Activated T-cell treated with anti-CD3 and anti-CD28 coated beads for 1 hour (primary cell): Measurements from ENCODE around the gene JMJD1C.
A peak's percentile ranks its signal among the peaks of the same experiment; 100 is the strongest.

Source experiments
- DNase-seq: peaks from one replicate; pipeline ENCODE4 v3.0.0-alpha.2; 2020; ENCODE audit warnings: low read depth

The JMJD1C gene

GRCh38 chr10:63478564-63478963, 12.8 kb upstream of the JMJD1C start:
- DNase-seq = no peak

GRCh38 chr10:63477927-63478326, 12.2 kb upstream of the JMJD1C start:
- DNase-seq = no peak

- DNase-seq = no peak
These were observed 8.7 kb upstream of the JMJD1C start for GRCh38 chr10:63474488-63474887.

GRCh38 chr10:63470928-63471327, 5.2 kb upstream of the JMJD1C start:
- DNase-seq = no peak

GRCh38 chr10:63468947-63469346, 3.2 kb upstream of the JMJD1C start:
- no peak for DNase-seq

GRCh38 chr10:63467841-63468240, 2.1 kb upstream of the JMJD1C start:
- no peak for DNase-seq

GRCh38 chr10:63466144-63466935, 563 bp upstream of the JMJD1C start:
- DNase-seq = peak; percentile 11

GRCh38 chr10:63464402-63465292, 1.1 kb downstream of the JMJD1C start:
- no peak for DNase-seq

- no peak for DNase-seq
These were observed 3.3 kb downstream of the JMJD1C start for GRCh38 chr10:63462442-63462841.

- DNase-seq = no peak
These were observed 7.6 kb downstream of the JMJD1C start for GRCh38 chr10:63458177-63458576.

- no peak for DNase-seq
These were observed 8.2 kb downstream of the JMJD1C start for GRCh38 chr10:63457594-63457993.

GRCh38 chr10:63456437-63457210, 9.2 kb downstream of the JMJD1C start:
- no peak for DNase-seq

GRCh38 chr10:63455507-63455906, 10.3 kb downstream of the JMJD1C start:
- no peak for DNase-seq

- DNase-seq = no peak
These were observed 11.1 kb downstream of the JMJD1C start for GRCh38 chr10:63454631-63455030.

- DNase-seq = no peak
These were observed 13.3 kb downstream of the JMJD1C start for GRCh38 chr10:63452524-63452923.

- no peak for DNase-seq
These were observed 18.9 kb downstream of the JMJD1C start for GRCh38 chr10:63446716-63447440.

GRCh38 chr10:63441404-63441803, 24.4 kb downstream of the JMJD1C start:
- no peak for DNase-seq

GRCh38 chr10:63439607-63440006, 26.2 kb downstream of the JMJD1C start:
- DNase-seq = no peak

GRCh38 chr10:63438506-63439498, 27.0 kb downstream of the JMJD1C start:
- DNase-seq = no peak
